SU-DHL-6 (cell line): ENCODE measurements around the gene LRBA.

Experiments
- CTCF ChIP-seq: fragments of 200-600 bp; sonication (generic); IDR thresholded peaks from one replicate; pipeline ENCODE4 v1.5.1; 2017; ENCODE audit warnings: antibody characterized with exemption, mild to moderate bottlenecking, low read length, moderate library complexity; ENCODE audit not compliant: insufficient read depth, poor library complexity, severe bottlenecking
- EZH2phosphoT487 ChIP-seq: fragments of 200-600 bp; sonication (generic), shearing (Covaris generic); conservative IDR thresholded peaks from 2 replicates; pipeline ENCODE4 v1.6.1; 2018; ENCODE audit warnings: mild to moderate bottlenecking, antibody characterized with exemption, low read length, moderate library complexity, mixed read lengths

- no peak for TF ChIP-seq EZH2phosphoT487
- no peak for TF ChIP-seq CTCF
These were observed 428.8 kb downstream of the LRBA start for GRCh38 chr4:150586162-150586810.
